Sigmoid colon (tissue), 7 donors: ENCODE data around the gene HNRNPH2. TPM values are rescaled to one million over a fixed set of nuclear protein-coding genes. Genes with fewer than 3 reads are reported as not detected.

ENCODE experiments used
- DNase-seq: peaks from one replicate; pipeline ENCODE4 v3.0.0-alpha.2; 2019
- H3K27ac ChIP-seq, 4 donors: fragments of 200-600 bp; sonication (generic); one replicate each; pipeline ENCODE4 v1.5.1; 2016 to 2019; ENCODE audit warnings: mild to moderate bottlenecking in 1 of 4
- H3K27me3 ChIP-seq, 3 donors: fragments of 200-600 bp; sonication (generic); one replicate each; pipeline ENCODE4 v1.5.1; 2019; ENCODE audit warnings: mild to moderate bottlenecking in 1 of 3
- H3K36me3 ChIP-seq, 4 donors: fragments of 200-600 bp; sonication (generic); one replicate each; pipeline ENCODE4 v1.5.1; 2016 to 2019
- H3K4me1 ChIP-seq, 4 donors: fragments of 200-600 bp; sonication (generic); one replicate each; pipeline ENCODE4 v1.5.1; 2017 to 2019
- H3K4me3 ChIP-seq, 4 donors: fragments of 200-600 bp; sonication (generic); one replicate each; pipeline ENCODE4 v1.5.1; 2017 to 2019; ENCODE audit warnings: mild to moderate bottlenecking in 2 of 4, moderate library complexity in 1 of 4
- H3K9me3 ChIP-seq, 4 donors: fragments of 200-600 bp in 3 of 4; sonication (generic) in 3 of 4; one replicate each; pipeline versions ENCODE4 v1.5.1 to v1.6.1; 2013 to 2019
- CTCF ChIP-seq, 4 experiments: fragments of 450-650 bp in 3 of 4; fragments of 200-600 bp in 1 of 4; IDR thresholded peaks; one replicate each; pipeline ENCODE4 v1.5.1; 2016 to 2019; ENCODE audit warnings: antibody characterized with exemption in 4 of 4, mild to moderate bottlenecking in 3 of 4, moderate library complexity in 2 of 4
- EP300 ChIP-seq, 4 donors: sonication (generic); formaldehyde crosslinking; IDR thresholded peaks; one replicate each; pipeline ENCODE4 v1.6.1; 2017; ENCODE audit warnings: antibody characterized with exemption in 4 of 4
- POLR2A ChIP-seq, 2 donors: fragments of 450-650 bp; IDR thresholded peaks; one replicate each; pipeline ENCODE4 v1.6.1; 2016; ENCODE audit warnings: antibody characterized with exemption in 2 of 2, mild to moderate bottlenecking in 2 of 2, moderate library complexity in 2 of 2
- POLR2AphosphoS5 ChIP-seq, 4 donors: sonication (generic); formaldehyde crosslinking; IDR thresholded peaks; one replicate each; pipeline ENCODE4 v1.6.1; 2017; ENCODE audit warnings: antibody characterized with exemption in 4 of 4
- WGBS, 2 donors: extraction: QIAGEN DNeasy Blood & Tissue Kit; methylation state at CpG; one replicate each; pipeline ENCODE4 v1.1.7; 2013; 5-methylcytosine and 5-hydroxymethylcytosine counted together
- intact Hi-C: fragments of 100-400 bp; cut with DNase I; formaldehyde crosslinking; loops from one replicate; pipeline ENCODE4 v1.15.1; 2023
- polyA plus RNA-seq, 3 donors: library from polyadenylated mRNA; stranded (reverse); fragments of 200-250 nt; gene quantifications; one replicate each; pipeline ENCODE4 v1.2.3, GENCODE V29; 2013
- total RNA-seq, 4 donors: library from RNA; depleted of rRNA; stranded (reverse); fragments of >200 nt; gene quantifications; one replicate each; pipeline ENCODE4 v1.1.0, GENCODE V29; 2016
- donor health status: healthy with polysubstance abuse.
- donor health status: Bipolar disorder and iron deficiency.
- donor health status: healthy.

HNRNPH2 gene
- total and polyA plus RNA-seq, 7 donors, result 38.8 to 66.4 (median 51.0) TPM

DNA sequence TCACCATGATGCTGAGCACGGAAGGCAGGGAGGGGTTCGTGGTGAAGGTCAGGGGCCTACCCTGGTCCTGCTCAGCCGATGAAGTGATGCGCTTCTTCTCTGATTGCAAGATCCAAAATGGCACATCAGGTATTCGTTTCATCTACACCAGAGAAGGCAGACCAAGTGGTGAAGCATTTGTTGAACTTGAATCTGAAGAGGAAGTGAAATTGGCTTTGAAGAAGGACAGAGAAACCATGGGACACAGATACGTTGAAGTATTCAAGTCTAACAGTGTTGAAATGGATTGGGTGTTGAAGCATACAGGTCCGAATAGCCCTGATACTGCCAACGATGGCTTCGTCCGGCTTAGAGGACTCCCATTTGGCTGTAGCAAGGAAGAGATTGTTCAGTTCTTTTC is 4.0 kb downstream of the HNRNPH2 start:
- Histone ChIP-seq H3K27ac (peak overlapping the region in 1 of 4 donors; percentile 38), H3K4me1 (peaks cover 0 to 58% (median 15%) of the 10 kb centered on the region in 4 donors)
- WGBS, 2 donors, result 81 to 87% methylated on average over 10 of the region's 10 CpGs

GRCh38 chrX:101415180-101416145 is 7.4 kb downstream of the HNRNPH2 start:
- Histone ChIP-seq H3K4me3 (no peak overlapping the region), H3K27ac (peak overlapping the region; percentile 50 to 91 (median 88)), H3K4me1 (peaks cover 0 to 63% (median 20%) of the 10 kb centered on the region in 4 donors), H3K36me3 (peaks cover 0 to 19% (median 0%) of the 10 kb centered on the region in 4 donors), H3K27me3 (no peaks in the 10 kb centered on the region), H3K9me3 (no peaks in the 10 kb centered on the region)
- DNase-seq, result no peak
- WGBS, 2 donors, result 18 to 46% methylated on average over 12 of the region's 12 CpGs
- intact Hi-C loops, result loop anchor here (2.0 to 10.0 kb wide), 7 partner anchors 72 to 1942 kb away; partner anchors contain the start of genes ARMCX1, ARMCX4, ARMCX6 and TCEAL9
- TF ChIP-seq POLR2A (IDR thresholded peaks at IDR 0.05) (no peak), EP300 (IDR thresholded peaks at IDR 0.05) (no peak), POLR2AphosphoS5 (IDR thresholded peaks at IDR 0.05) (peak in 1 of 4 donors; percentile 15), CTCF (IDR thresholded peaks at IDR 0.05) (peak; percentile 23 to 62 (median 45))

More for the DNA sequence above, 4.0 kb downstream of the HNRNPH2 start:
- no peak for DNase-seq
- Histone ChIP-seq H3K9me3 (no peaks in the 10 kb centered on the region), H3K4me3 (no peak overlapping the region), H3K27me3 (no peaks in the 10 kb centered on the region), H3K36me3 (peaks cover 0 to 19% (median 0%) of the 10 kb centered on the region in 4 donors)
- TF ChIP-seq POLR2AphosphoS5 (IDR thresholded peaks at IDR 0.05) (no peak), CTCF (IDR thresholded peaks at IDR 0.05) (no peak), EP300 (IDR thresholded peaks at IDR 0.05) (no peak), POLR2A (IDR thresholded peaks at IDR 0.05) (no peak)
- intact Hi-C loops, result loop anchor here (10.0 kb wide), 1 partner anchor 523 kb away; the partner anchor contains the start of gene ZMAT1

GRCh38 chrX:101416691-101417090 is 8.7 kb downstream of the HNRNPH2 start:
- intact Hi-C loops, result loop anchor here (2.0 to 10.0 kb wide), 7 partner anchors 71 to 1941 kb away; partner anchors contain the start of genes ARMCX1, ARMCX4, ARMCX6 and TCEAL9
- 93 to 96% methylated on average over 7 of the region's 7 CpGs for WGBS, 2 donors
- Histone ChIP-seq H3K36me3 (peaks cover 0 to 19% (median 0%) of the 10 kb centered on the region in 4 donors), H3K4me3 (no peak overlapping the region), H3K9me3 (no peaks in the 10 kb centered on the region), H3K27ac (peak overlapping the region in 3 of 4 donors; percentile 87 to 91 (median 90)), H3K27me3 (no peaks in the 10 kb centered on the region), H3K4me1 (peaks cover 0 to 54% (median 14%) of the 10 kb centered on the region in 4 donors)
- DNase-seq, result no peak
- TF ChIP-seq EP300 (IDR thresholded peaks at IDR 0.05), result no peak
- TF ChIP-seq POLR2AphosphoS5 (IDR thresholded peaks at IDR 0.05), result no peak
- TF ChIP-seq POLR2A (IDR thresholded peaks at IDR 0.05), result no peak
- no peak for TF ChIP-seq CTCF (IDR thresholded peaks at IDR 0.05)

- intact Hi-C loops, result loop anchor here (2.0 to 10.0 kb wide), 7 partner anchors 70 to 1940 kb away; partner anchors contain the start of genes ARMCX1, ARMCX4, ARMCX6 and TCEAL9
- no peak overlapping the region for H3K4me3 ChIP-seq
- no peaks in the 10 kb centered on the region for H3K27me3 ChIP-seq
- peaks cover 0 to 50% (median 13%) of the 10 kb centered on the region in 4 donors for H3K4me1 ChIP-seq
- H3K27ac ChIP-seq, result peak overlapping the region; percentile 84 to 91 (median 88)
- H3K9me3 ChIP-seq, result no peaks in the 10 kb centered on the region
- 73 to 80% methylated on average over 4 of the region's 4 CpGs for WGBS, 2 donors
- TF ChIP-seq POLR2AphosphoS5 (IDR thresholded peaks at IDR 0.05) (no peak), EP300 (IDR thresholded peaks at IDR 0.05) (no peak), POLR2A (IDR thresholded peaks at IDR 0.05) (no peak), CTCF (IDR thresholded peaks at IDR 0.05) (no peak)
- peaks cover 0 to 15% (median 0%) of the 10 kb centered on the region in 4 donors for H3K36me3 ChIP-seq
- no peak for DNase-seq
Measured at GRCh38 chrX:101417190-101417589, 9.2 kb downstream of the HNRNPH2 start.
